Left ventricle myocardium inferior (tissue), 1 donor: ENCODE data around the gene AMD1. TPM values are rescaled to one million over a fixed set of nuclear protein-coding genes. Genes with fewer than 3 reads are reported as not detected.

ENCODE experiments used
- DNase-seq: peaks from one replicate; pipeline ENCODE4 v3.0.0-alpha.2; 2020
- H3K27ac ChIP-seq: fragments of 200-600 bp; replicated peaks from 2 replicates; pipeline ENCODE4 v1.8.0; 2021
- H3K27me3 ChIP-seq: fragments of 200-600 bp; 2 replicates; pipeline ENCODE4 v1.8.0; 2021; ENCODE audit warnings: low read depth
- H3K36me3 ChIP-seq: fragments of 200-600 bp; 2 replicates; pipeline ENCODE4 v1.8.0; 2021
- H3K4me1 ChIP-seq: fragments of 200-600 bp; 2 replicates; pipeline ENCODE4 v1.8.0; 2021
- H3K4me3 ChIP-seq: fragments of 200-600 bp; 2 replicates; pipeline ENCODE4 v1.8.0; 2021; ENCODE audit warnings: mild to moderate bottlenecking, moderate library complexity
- H3K9me3 ChIP-seq: fragments of 200-600 bp; replicated peaks from 2 replicates; pipeline ENCODE4 v1.8.0; 2021
- intact Hi-C: fragments of 100-400 bp; cut with micrococcal nuclease; formaldehyde crosslinking; loops from one replicate; pipeline ENCODE4 v1.11.0; 2022
- total RNA-seq: library from RNA; stranded (reverse); fragmentation: NEBNext Ultra II Directional; extraction: Animal tissue kit (Norgen Biotek cat#: 25700); gene quantifications from one replicate; pipeline ENCODE4 v1.2.1, GENCODE V29; 2021
- TF ChIP-seq, protein P1 (sequence below): fragments of 200-600 bp; IDR thresholded peaks from 2 replicates; pipeline ENCODE4 v1.8.0; 2021; ENCODE audit warnings: antibody characterized with exemption, mild to moderate bottlenecking, borderline replicate concordance
- donor health status: DM: no; HTN: yes; CAD: no; lungs with severe emphysema.

AMD1 gene
- total RNA-seq, 1 donor from 2014 or later, result 72.8 TPM

DNA sequence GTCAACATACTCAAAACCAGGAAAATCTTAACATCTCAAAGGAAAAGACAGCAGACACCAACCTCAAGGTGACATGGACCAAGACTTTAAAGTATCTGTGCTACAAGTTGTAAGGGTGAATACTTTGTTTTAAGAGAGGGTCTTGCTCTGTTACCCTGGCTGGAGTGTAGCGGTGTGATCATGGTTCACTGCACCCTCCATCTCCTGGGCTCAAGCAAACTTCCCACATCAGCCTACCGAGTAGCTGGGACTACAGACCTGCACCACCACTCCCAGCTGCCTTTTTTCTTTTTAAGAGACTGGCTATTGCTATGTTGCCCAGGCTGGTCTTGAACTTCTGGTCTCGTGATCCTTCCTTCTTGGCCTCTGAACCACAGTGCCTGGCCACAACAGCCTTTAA, 9.7 kb downstream of the AMD1 start:
- Histone ChIP-seq H3K4me3 (no peak overlapping the region), H3K27me3 (no peaks in the 10 kb centered on the region), H3K9me3 (no peaks in the 10 kb centered on the region), H3K36me3 (peaks cover 4% of the 10 kb centered on the region), H3K27ac (peak overlapping the region; percentile 77), H3K4me1 (peaks cover 72% of the 10 kb centered on the region)
- no peak for DNase-seq
- TF ChIP-seq, protein P1, sequence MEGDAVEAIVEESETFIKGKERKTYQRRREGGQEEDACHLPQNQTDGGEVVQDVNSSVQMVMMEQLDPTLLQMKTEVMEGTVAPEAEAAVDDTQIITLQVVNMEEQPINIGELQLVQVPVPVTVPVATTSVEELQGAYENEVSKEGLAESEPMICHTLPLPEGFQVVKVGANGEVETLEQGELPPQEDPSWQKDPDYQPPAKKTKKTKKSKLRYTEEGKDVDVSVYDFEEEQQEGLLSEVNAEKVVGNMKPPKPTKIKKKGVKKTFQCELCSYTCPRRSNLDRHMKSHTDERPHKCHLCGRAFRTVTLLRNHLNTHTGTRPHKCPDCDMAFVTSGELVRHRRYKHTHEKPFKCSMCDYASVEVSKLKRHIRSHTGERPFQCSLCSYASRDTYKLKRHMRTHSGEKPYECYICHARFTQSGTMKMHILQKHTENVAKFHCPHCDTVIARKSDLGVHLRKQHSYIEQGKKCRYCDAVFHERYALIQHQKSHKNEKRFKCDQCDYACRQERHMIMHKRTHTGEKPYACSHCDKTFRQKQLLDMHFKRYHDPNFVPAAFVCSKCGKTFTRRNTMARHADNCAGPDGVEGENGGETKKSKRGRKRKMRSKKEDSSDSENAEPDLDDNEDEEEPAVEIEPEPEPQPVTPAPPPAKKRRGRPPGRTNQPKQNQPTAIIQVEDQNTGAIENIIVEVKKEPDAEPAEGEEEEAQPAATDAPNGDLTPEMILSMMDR, result no peak
- intact Hi-C loops, result no loop called here

DNA sequence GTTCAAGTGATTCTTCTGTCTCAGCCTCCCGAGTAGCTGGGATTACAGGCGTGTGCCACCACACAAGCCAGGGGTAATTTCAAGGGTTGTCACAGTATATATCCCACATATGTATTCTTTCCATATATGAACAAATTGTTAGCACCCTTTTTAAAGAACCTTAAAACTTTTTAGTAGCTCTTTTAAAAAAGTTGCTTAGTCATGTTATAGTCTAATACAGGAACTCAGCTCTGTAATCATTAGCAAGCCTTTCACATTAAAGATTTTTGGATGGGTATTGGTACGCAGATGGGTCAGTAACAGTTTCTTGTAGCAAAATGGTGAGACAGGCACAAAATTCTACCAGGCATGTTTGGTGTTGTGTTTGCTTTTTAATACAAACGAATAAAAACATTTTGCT, 10.9 kb downstream of the AMD1 start:
- Histone ChIP-seq H3K27ac (peak overlapping the region; percentile 21), H3K9me3 (no peaks in the 10 kb centered on the region)
- intact Hi-C loops, result no loop called here

DNA sequence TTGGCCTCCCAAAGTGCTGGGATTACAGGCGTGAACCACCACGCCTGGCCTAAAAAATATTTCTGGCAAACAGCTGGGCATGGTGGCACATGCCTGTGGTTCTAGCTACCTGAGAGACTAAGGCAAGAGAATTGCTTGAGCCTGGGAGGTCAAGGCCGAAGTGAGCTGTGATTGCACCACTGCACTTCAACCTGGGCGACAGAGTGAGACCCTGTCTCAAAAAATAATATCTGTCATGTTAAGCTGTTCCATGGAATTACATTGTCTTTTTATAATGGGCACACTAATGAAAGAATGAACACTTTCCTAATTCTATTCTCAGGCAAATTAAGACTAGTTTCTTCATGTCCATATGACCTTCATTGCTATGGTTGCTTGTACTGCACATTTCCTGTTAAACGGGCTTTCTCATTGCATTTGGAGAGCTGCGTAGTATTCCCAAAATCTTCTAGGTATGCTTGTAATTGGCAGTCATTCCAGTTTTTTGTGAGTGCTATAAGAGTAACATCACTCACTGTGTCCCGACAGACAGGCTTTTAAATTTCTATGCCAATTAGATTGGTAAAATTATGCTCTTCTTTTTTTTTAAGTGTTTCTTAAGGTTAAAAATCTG, 12.1 kb downstream of the AMD1 start:
- no peaks in the 10 kb centered on the region for H3K27me3 ChIP-seq
- TF ChIP-seq, protein P1, result no peak
- peaks cover 26% of the 10 kb centered on the region for H3K36me3 ChIP-seq
- no peak overlapping the region for H3K4me3 ChIP-seq
- peaks cover 58% of the 10 kb centered on the region for H3K4me1 ChIP-seq
- intact Hi-C loops, result no loop called here
- H3K27ac ChIP-seq, result no peak overlapping the region
- no peak for DNase-seq
- no peaks in the 10 kb centered on the region for H3K9me3 ChIP-seq

More for the DNA sequence above, 10.9 kb downstream of the AMD1 start:
- Histone ChIP-seq H3K4me1 (peaks cover 60% of the 10 kb centered on the region), H3K36me3 (peaks cover 16% of the 10 kb centered on the region), H3K27me3 (no peaks in the 10 kb centered on the region), H3K4me3 (no peak overlapping the region)
- TF ChIP-seq, protein P1, result no peak
- DNase-seq, result no peak

DNA sequence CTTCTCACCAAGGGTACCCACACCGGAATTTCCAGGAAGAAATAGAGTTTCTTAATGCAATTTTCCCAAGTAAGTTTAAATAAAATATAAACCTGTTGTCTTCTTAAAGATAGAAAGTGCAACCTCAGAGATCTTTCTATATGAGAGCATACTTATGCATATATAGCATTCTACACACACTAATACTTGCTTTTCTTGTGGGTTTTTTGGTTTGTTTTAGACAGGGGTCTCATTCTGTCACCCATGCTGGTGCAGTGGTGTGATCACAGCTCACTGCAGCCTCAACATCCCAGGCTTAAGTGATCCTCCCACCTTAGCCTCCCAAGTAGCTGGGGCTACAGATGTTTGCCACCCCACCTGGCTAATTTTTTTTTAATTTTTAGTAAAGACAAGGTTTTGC, 15.7 kb downstream of the AMD1 start:
- Histone ChIP-seq H3K27ac (no peak overlapping the region), H3K4me3 (no peak overlapping the region), H3K27me3 (no peaks in the 10 kb centered on the region), H3K36me3 (peaks cover 59% of the 10 kb centered on the region), H3K9me3 (no peaks in the 10 kb centered on the region), H3K4me1 (peaks cover 26% of the 10 kb centered on the region)
- intact Hi-C loops, result no loop called here
- TF ChIP-seq, protein P1, result no peak
- no peak for DNase-seq

DNA sequence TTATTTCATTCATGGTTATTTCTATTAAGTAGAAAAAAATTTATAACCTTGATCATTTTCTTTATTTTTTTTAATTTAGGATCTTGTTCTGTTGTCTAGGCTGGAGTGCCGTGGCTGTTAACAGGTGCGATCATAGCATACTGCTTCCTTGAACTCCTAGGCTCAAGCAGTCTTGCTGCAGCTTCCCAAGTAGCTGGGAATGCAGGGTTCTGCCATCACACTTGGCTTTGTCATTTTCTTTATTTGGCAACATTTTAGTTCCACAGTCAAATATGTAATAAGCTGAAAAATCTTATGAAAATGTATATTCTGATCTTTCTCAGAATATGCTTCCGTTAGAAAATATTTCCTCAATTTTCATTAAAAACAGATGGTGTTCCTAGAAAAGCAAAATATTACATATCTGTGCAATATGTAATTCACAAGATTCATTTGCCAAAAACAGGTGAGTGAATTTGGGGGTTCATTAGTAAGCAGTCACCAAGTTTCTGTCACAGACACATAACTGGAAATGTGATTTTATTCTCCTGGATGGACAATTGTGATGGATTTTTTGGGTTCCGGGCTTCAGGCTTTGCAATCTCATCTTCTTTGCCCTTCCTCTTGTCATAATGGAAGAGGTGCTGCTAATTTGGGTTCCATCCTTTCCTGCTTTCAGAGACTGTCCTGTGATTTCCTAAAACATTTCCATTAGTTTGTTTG, 21.5 kb downstream of the AMD1 start:
- DNase-seq, result no peak
- peaks cover 70% of the 10 kb centered on the region for H3K36me3 ChIP-seq
- no peaks in the 10 kb centered on the region for H3K9me3 ChIP-seq
- H3K27ac ChIP-seq, result no peak overlapping the region
- no peaks in the 10 kb centered on the region for H3K27me3 ChIP-seq
- TF ChIP-seq, protein P1, result no peak
- H3K4me3 ChIP-seq, result no peak overlapping the region
- intact Hi-C loops, result no loop called here
- H3K4me1 ChIP-seq, result peaks cover 8% of the 10 kb centered on the region
